Measurements from ENCODE around the gene PLN.
A peak's percentile ranks its signal among the peaks of the same experiment; 100 is the strongest.

PLN gene

GRCh38 chr6:118542184-118542952 lies 5.7 kb upstream of the PLN start:
- DNase-seq: no peak

- DNase-seq: no peak
Observed at GRCh38 chr6:118544105-118544504, 4.0 kb upstream of the PLN start.

- DNase-seq: no peak
Observed at GRCh38 chr6:118546164-118546879, 1.8 kb upstream of the PLN start.

- no peak for DNase-seq
Observed at GRCh38 chr6:118546880-118547218, 1.2 kb upstream of the PLN start.

- no peak for DNase-seq
Observed at GRCh38 chr6:118548613-118549012, 517 bp downstream of the PLN start.

GRCh38 chr6:118551063-118552053 lies 3.3 kb downstream of the PLN start:
- DNase-seq: peak in 2 of 5 experiments; percentile 10 to 63

GRCh38 chr6:118553132-118553531 lies 5.0 kb downstream of the PLN start:
- no peak for DNase-seq

GRCh38 chr6:118554698-118555097 lies 6.6 kb downstream of the PLN start:
- no peak for DNase-seq

- peak in 2 of 5 experiments; percentile 51 to 93 for DNase-seq
Observed at GRCh38 chr6:118558464-118559217, 10.5 kb downstream of the PLN start.

- peak in 1 of 5 experiments; percentile 46 for DNase-seq
Observed at GRCh38 chr6:118559659-118560058, 11.6 kb downstream of the PLN start.

- no peak for DNase-seq
Observed at GRCh38 chr6:118562248-118562647, 14.2 kb downstream of the PLN start.

- no peak for DNase-seq
Observed at GRCh38 chr6:118562959-118563358, 14.9 kb downstream of the PLN start.

- DNase-seq: peak in 2 of 5 experiments; percentile 23 to 81
Observed at GRCh38 chr6:118565311-118565960, 17.3 kb downstream of the PLN start.

GRCh38 chr6:118567974-118568373 lies 19.9 kb downstream of the PLN start:
- DNase-seq: no peak

GRCh38 chr6:118569498-118569897 lies 21.4 kb downstream of the PLN start:
- DNase-seq: no peak

- DNase-seq: no peak
Observed at GRCh38 chr6:118571121-118571520, 23.0 kb downstream of the PLN start.

- DNase-seq: peak in 1 of 5 experiments; percentile 71
Observed at GRCh38 chr6:118574051-118574865, 26.2 kb downstream of the PLN start.

- no peak for DNase-seq
Observed at GRCh38 chr6:118577972-118578371, 29.9 kb downstream of the PLN start.

- DNase-seq: peak in 1 of 5 experiments; percentile 27
Observed at GRCh38 chr6:118578617-118579016, 30.5 kb downstream of the PLN start.

- DNase-seq: no peak
Observed at GRCh38 chr6:118579786-118580185, 31.7 kb downstream of the PLN start.

Measured in T-helper 2 cell (primary cell).